Measurements from ENCODE around the gene KPNA2. TPM values are rescaled to one million over a fixed set of nuclear protein-coding genes. Genes with fewer than 3 reads are reported as not detected.

KPNA2 gene
- total RNA-seq, 1 donor from 2014 or later, result 255 TPM

Other genes with a start within 250 kb of the KPNA2 start
- gene BPTF, start 210.2 kb upstream of the KPNA2 start, total RNA-seq, result 90.8 and 91.2 TPM in 2 replicates
- 22.7 and 23.0 TPM in 2 replicates for gene C17orf58, start 39.3 kb upstream of the KPNA2 start, total RNA-seq
- 85.9 and 111 TPM in 2 replicates for gene AMZ2, start 212.3 kb downstream of the KPNA2 start, total RNA-seq